Astrocyte of the hippocampus (primary cell): ENCODE measurements around the gene SLC7A4.

Experiments used
- DNase-seq: peaks from one replicate; pipeline ENCODE4 v3.0.0; 2011; ENCODE audit warnings: low read depth, low spot score

SLC7A4 gene

DNA sequence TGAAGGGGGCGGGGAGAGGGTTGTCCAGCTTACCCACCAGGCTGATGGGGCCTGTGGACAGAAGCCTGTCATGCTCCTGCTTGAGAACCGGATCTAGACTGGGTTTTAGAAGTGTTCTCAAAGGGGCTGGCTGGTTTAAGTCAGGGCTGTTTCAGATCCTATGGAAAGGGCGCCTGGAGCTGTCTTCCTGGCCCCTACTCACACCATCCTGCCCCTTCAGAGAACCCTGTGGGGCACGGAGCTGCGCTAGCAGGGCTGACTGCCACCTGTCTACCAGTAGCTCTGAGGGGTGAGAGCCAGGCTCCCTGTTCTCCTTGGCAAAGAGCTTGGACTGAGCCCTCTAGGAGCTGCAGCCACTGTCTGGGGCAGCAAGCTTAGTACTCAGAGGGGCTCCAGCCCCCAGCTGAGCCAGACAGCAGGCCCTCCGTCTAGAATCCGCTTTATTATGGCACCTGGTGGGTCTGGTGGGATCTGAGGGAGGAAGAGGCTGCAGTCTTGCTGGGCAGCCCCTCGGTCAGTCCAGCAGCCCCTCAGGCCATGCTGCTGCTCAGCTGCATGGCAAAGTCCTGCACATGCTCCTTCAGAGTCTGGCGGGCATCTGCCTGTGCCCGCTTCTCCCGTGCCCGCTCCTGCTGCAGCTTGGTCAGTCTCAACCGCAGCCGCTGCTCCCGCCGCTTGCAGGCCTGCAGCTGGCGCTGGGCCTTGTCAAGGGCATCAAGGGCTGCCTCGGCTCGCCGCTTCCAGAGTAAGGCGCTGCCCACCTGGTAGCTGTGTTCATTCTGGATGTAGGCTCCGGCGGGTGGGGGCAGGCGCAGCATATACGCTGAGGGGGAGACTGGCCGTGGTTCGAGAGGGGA lies 32.8 kb downstream of the SLC7A4 start:
- no peak for DNase-seq

- DNase-seq, result no peak
Observed at GRCh38 chr22:20998411-20999336, 33.7 kb downstream of the SLC7A4 start.

- DNase-seq, result no peak
Observed at GRCh38 chr22:20997536-20998257, 34.7 kb downstream of the SLC7A4 start.

DNA sequence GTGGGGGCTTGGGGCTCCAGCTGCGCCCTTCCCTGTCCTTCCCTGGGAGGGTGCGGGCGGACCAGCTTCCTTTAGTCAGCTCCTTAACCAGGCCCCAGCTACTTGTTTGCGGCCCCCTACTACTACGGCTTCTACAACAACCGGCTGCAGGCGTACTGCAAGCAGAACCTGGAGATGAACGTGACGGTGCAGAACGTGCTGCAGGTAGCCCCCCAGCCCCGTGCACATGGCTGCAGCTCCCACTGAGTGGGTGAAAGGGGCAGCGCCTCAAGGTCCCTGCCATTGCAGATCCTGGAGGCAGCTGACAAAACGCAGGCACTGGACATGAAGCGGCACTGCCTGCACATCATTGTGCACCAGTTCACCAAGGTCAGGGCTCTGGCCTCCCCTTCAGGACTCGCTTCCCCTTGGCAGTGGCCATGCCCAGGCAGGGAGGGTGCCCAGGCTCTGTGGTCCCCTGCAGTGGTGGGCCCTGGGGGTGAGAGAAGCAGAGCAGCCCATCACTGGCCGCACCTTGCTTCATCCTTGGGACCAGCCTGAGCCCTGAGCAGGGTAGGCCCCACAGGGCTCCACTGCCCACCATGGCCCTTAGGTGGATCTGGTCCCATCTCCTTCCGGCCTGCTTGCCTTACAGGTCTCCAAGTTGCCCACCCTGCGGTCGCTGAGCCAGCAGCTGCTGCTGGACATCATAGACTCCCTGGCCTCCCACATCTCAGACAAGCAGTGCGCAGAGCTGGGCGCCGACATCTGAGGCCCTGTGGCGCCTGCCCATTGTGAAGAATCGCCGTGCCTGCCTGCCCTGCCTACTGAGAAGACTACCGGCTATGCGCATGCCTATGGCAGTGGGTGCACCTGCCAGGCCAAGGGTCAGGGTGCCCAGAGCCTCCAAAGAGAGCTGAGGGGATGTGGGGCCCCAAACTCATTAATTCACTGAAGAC lies 35.5 kb downstream of the SLC7A4 start:
- DNase-seq, result no peak

- DNase-seq, result no peak
Observed at GRCh38 chr22:20996031-20996410, 36.3 kb downstream of the SLC7A4 start.

DNA sequence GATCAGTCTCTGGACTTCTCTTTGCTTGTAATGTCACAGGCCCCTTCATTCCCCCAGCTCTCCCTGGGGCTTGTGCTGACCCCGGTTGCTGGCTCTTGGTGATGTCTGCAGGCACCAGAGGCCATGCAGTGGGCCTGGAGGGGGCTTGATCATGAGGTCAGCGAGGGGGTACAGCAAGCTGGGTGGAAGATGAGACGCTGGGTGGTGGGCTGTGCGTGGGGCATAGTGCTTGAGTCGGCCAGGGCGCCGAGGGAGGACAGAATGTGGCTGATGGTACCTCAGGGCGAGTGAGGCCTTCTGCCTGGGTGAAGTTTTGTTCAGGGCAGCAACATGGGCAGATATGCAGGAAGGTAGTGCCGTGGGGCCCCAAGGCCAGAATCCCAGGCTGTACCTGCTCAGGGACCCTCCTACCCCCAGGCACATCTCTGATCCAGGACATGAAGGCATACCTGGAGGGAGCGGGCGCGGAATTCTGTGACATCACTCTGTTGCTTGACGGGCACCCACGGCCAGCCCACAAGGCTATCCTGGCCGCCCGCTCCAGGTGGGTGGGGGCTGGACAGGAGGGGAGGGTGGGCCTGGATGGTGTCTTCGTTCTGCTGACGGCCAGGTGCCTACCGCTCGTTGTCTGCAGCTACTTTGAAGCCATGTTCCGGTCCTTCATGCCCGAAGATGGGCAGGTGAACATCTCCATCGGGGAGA lies 36.9 kb downstream of the SLC7A4 start:
- no peak for DNase-seq

- DNase-seq, result no peak
Observed at GRCh38 chr22:20994902-20995241, 37.5 kb downstream of the SLC7A4 start.

GRCh38 chr22:20994128-20994901 lies 38.0 kb downstream of the SLC7A4 start:
- DNase-seq, result no peak

DNA sequence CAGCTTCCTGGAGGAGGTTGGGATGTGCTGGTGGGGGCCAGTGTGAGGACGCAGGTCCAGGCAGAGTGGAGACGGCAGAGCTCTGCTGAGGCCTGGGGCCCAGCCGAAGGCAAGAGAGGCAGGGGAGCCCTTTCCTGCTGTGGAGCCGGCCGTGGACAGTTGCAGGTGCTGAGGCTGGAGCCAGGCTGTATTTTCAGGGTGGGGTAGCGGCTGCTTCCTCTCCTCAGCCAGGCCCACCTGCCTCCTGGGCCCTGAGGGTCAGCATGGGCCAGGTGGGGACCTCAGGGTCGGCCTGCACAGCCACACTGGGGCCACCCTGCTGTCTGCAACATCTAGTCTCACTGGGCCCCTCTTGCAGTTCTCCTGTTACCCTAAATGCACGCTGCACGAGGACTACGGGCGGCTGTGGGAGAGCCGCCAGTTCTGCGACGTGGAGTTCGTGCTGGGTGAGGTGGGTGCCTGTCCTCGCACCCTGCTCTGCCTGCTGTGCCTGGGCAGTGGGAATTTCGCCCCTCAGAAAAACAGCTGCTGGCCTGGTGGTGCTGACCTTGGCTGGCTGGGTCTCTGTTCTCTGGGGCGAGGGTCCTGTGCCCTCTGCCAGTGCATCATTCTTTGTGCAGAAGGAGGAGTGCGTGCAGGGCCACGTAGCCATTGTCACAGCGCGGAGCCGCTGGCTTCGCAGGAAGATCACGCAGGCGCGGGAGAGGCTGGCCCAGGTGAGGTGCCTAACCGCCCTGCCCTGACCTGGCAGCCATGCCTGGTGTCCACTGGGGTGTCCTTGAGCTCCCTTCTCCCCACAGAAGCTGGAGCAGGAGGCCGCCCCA lies 38.8 kb downstream of the SLC7A4 start:
- no peak for DNase-seq

- no peak for DNase-seq
Observed at GRCh38 chr22:20992456-20993303, 39.7 kb downstream of the SLC7A4 start.

DNA sequence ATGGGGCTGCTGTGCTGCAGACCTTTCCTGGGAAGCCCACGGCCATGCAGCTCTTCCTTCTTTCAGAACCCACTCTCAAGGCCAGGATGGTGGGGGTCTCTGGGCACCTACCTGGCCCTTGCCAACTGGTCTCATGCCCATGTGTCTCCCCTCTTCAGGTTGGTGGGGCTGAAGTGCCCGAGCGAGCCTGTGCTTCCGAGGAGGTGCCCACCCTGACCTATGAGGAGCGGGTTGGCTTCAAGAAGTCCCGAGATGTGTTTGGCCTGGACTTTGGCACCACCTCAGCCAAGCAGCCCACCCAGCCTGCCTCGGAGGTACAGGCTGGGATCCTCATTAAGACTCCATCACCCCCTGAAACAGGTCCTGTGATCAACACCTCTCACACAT lies 40.3 kb downstream of the SLC7A4 start:
- DNase-seq, result no peak

DNA sequence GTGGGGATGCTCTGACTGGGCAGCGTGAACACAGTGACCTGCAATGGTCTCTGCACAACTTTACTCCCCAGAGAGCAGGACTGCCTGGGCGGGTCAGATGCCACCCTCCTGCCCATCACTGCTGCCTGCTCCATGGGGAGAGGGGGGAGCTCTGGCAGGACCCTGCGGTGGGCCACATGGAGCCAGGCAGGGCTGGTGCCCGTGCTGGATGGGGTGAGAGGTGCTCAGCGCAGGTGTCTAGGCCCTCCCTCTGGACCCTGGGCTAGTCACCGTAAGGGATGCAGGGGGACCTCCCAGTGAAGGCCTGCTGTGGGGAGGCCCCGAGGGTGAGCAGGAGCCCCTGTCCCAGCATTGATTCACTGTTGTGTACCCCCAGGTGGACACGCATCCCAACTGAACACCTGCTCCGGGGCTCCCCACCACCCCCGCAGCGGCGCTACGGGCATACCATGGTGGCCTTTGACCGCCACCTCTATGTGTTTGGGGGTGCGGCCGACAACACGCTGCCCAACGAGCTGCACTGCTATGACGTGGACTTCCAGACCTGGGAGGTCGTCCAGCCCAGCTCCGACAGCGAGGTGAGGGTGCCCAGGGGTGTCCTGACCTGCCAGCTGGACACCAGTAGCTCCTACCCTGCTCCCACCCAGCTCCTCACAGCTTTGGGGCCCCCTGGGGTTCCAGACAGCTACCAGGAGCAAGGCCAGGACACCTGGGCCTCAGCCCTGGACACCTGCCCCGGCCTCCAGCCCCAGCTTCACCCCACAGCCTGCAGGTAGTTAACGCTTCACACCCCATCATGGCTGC lies 40.9 kb downstream of the SLC7A4 start:
- no peak for DNase-seq

DNA sequence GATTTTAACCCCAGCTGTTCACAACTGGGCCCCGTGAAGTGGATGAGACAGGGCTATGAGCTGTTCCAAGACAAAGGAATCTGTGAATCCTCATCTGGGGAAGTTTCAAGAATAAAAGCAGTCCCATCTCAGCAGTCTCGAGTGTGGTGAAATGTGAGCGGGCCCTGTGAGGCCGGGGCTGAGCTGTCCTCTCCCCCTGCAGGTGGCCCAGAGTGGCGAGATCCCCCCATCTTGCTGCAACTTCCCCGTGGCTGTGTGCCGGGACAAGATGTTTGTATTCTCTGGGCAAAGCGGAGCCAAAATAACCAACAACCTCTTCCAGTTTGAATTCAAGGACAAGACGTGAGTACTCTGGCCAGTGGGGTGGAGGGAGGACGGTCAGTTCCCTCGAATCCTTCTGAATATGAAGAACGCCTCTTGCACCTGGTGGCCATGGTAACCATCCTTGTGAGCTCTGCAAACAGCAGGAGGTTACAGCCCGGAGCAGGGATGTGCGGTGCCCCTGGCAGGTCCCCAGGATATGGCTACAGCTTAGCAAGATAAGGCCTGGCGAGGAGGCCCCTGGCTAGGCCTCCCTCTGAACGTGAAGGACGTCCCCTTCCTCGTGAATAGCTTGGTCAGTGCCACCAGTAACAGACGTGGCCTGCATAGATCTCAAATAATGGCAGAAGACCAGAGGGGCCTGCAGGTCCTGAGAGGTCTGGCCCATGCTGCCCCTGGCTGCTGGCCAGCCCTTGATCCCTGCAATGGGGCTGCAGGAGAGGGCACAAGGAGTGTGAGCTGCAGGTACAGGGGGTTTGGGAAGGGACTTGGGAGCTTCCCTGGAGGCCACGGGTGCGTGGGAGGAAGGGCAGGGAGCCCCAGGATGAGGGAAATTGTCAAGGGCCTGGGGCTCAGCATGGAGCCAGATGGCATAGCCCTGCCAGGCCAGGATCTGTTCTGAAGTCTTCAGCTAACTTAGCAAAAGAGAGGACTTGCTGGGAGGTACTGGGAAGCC lies 41.9 kb downstream of the SLC7A4 start:
- DNase-seq, result no peak

DNA sequence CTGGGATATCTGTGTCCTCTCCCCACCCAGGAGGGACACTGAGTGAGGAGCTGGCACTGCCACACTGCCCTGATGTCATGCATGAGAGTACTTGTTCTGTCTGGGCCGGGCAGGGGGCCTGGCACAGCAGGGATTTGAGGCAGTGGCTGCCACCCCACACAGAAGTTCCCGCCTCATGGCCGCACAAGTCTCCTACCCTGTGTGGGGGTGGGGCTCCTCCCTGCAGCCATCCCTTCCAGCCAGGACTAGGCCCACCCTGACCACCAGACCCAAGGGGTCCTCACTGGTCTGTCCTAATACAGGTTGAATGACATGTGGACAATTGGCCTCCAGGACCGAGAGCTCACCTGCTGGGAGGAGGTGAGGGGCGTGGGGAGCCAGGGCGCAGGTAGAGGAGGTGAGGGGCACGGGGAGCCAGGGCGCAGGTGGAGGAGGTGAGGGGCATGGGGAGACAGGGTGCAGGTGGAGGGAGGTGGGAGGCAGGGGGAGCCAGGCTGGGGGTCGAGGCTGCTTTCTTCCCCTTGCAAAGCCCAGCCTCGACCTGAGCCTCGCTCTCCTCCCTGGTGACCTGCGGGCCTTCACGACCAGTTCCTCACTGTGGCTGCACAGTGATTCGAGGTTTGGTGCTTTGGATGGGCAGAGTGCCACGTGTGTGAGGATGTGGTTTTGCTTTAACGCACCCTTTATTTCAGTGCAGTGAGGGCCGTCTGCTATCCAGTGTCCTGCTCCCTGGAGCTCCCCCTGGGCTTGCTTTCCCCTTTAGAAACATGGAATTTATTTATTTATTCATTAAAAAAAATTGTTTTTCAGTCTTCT lies 42.8 kb downstream of the SLC7A4 start:
- peak; percentile 76 for DNase-seq
